NCI-H2081 treated with DMSO at 0.1 percent for 48 hours (cell line): ENCODE data around the gene LRRN2.
"Not testable (repeated sequence)": the region's sequence is repeated elsewhere in the genome, so short reads cannot be mapped to it uniquely, and the experiment has no call there.

ENCODE experiments used
- DNase-seq: peaks from one replicate; lab custom pipeline; 2025; lab: John Stamatoyannopoulos, UW

The LRRN2 gene

GRCh38 chr1:204629459-204629858, 56.1 kb downstream of the LRRN2 start:
- not testable (repeated sequence) for DNase-seq

GRCh38 chr1:204628868-204629267, 56.7 kb downstream of the LRRN2 start:
- DNase-seq = no peak

- no peak for DNase-seq
Observed at GRCh38 chr1:204627436-204627835, 58.1 kb downstream of the LRRN2 start.

GRCh38 chr1:204626381-204626780, 59.2 kb downstream of the LRRN2 start:
- DNase-seq = no peak

DNA sequence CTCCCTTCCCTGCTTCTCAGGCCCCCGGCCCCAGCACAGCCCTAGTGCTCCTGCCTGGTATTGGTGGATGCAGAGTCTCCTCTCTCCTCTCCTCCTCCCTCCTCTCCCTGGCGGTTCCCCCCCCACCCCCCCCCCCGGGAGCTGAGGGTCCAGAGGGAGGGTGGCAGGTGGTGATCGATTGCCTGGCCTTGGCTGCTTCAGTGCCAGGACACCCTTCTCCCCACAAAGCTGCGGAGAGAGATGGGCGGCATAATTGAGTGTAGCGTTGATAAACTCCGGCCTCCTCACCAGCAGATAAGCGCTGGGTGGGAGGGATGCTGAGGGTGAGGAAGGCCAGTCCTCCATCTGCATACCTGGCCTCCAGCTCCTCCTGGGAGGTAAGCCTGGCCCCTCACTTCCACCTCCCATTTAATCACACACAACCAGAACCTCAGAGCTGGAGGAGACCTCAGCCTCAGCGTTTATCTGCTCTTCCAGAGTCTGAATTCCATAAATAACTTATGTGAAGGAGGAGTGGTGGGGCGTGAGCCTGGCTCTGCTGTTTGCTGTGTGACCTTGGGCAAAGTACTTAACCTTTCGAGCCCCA, 60.8 kb downstream of the LRRN2 start:
- no peak for DNase-seq

- no peak for DNase-seq
Observed at GRCh38 chr1:204623894-204624361, 61.6 kb downstream of the LRRN2 start.

DNA sequence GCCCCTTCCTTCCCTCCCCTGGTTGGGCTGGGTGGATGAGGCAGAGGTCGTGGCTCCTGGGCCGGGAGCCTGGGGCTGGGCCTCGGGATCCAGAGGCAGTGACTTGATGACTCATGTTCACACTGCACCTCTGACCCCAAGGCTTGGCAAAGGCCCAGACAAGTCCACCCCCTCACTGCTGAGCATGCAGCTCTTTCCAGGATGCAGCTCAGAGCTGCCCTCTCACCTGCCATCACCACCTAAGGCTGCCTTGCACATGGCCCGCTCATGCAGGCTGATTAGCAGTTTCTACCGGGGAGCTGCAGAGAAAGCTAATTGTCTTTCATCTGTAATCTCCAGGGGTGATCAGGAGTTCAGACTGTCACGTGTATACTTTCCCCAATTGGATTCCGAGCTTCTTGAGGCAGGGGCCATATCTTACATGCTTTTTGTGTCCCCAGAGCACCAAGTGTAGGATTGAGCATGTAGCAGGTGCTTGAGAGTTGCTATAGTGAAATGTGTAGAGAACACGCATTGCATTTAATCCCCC, 62.1 kb downstream of the LRRN2 start:
- no peak for DNase-seq

- no peak for DNase-seq
Observed at GRCh38 chr1:204621996-204622395, 63.5 kb downstream of the LRRN2 start.

- no peak for DNase-seq
Observed at GRCh38 chr1:204621396-204621795, 64.1 kb downstream of the LRRN2 start.

DNA sequence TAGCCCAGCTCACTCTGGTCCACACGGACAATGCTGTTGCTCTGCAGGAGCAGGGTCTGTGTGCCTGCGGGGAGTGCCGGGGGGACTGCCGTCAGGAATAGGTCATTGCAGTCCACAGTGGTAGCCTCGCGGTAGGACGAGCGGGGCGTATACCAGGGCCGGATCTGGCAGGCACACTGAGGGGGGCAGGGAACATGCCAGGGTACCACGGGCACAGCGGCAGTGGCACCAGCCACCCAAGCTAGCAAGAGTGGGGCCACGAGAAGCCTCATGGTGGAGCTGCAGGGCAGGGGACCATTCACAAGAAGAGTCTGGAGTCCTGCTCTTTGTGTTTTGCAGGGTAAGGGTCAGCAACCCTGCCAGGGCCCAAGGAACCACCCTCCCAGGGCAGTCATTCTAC, 65.8 kb downstream of the LRRN2 start:
- DNase-seq = no peak

DNA sequence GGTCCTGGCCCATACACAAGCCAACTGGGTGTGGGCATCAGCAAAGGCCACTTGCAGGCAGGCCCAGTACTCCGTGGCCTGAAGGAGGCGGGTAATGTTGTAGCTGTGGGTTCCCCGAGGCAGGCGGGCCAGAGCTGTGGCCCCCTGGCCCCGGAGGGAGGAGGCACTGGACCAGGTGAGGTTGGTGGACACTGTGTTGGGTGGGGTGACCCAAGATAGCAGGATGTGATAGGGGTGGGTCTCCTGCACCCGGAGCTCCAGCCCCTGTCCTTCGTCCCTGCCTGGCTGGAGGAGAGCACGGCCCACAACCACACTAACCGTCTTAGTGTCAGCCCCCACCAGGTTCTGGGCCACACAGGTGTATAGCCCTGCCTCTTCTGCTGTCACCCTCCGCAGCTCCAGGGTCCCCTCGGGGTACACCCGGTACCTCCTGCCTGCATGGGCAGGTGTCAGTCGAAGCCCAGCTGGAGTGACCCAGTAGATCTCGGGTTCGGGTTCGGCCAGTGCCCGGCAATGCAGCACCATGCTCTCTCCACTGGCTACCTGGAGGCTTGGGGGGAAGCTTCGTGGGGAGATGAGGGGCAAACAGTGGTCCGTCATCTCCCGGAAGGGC, 67.3 kb downstream of the LRRN2 start:
- DNase-seq = no peak

DNA sequence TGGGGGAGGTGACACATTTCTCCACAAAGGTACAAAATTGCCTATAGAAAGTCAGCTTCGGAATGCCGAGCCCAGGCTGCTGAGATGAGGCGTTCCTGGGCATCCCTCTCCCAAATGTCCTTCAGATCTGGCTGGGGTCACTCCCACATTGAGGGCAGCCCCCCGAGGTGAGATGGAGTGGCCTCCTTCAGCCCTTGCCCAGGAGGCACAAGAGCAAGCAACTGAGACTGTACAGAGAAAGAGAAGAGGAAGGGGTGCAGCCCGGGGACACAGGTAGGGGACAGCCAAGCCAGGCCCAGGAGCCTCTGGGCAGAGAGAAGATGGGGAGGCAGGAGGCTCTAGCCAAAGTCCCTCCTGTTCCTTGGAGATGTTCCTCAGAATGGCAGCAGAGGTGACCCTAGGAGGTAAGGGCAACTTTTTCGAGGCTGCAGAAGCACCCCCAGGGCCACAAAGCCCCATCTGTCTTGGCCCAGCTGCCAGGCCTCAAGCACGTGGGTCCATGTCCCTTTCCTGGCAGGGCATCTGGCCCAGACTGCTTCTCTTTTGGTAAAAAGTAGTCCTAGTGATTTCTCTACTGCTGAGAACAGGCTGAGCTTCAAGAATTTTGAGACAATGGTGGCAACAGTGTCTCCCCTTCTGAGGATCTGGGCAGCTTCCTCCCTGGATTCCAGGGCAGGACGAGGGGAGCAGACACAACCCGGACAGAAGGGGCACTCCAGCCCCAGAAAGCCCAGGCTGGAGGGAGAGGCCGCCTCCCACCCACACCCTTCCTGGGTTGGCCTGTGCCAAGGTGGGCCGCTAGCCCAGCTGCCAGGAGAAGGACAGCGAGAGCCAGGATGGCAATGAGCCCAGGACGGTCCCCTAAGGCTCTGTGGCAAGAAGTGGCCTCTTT, 68.0 kb downstream of the LRRN2 start:
- no peak for DNase-seq

GRCh38 chr1:204616641-204617040, 68.9 kb downstream of the LRRN2 start:
- no peak for DNase-seq

GRCh38 chr1:204615881-204616280, 69.7 kb downstream of the LRRN2 start:
- DNase-seq = no peak

GRCh38 chr1:204613636-204614035, 71.9 kb downstream of the LRRN2 start:
- no peak for DNase-seq

DNA sequence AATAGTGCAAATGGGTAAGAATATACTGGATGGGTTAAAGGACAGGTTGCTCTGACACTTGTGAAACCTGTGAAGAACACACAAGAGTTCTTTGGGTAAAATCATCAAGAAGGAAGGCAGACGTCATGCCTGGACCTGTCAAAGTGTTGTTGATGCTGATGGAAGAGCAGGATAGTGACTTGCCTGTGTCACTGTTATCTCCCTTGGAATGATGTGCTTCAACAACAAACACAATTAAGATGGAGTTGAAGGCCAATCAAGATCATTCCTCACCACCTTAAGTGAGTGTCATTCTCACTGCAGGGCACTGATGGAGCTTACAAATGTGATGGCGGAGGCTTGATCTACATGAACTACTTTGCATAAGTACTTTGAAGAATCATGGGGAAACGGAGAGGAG, 73.2 kb downstream of the LRRN2 start:
- no peak for DNase-seq

DNA sequence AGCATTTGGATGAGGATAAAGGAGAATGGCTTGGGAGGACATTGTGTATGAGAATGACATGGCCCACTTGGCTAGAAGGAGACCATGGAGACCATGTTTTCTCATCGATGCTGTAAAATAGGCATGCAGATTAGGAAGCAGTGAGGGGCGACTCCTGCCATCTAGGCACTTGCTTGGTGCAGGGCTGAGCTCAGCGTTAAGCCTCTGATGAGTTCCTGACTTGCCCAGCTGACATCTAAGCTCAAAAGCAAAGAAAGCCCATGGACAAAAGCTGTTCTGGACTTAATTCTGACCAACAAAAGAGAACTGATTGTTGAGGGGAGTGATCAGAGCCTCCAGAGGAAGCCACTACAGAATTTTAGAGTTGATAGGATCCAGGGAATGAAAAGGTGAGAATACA, 74.5 kb downstream of the LRRN2 start:
- DNase-seq = no peak

DNA sequence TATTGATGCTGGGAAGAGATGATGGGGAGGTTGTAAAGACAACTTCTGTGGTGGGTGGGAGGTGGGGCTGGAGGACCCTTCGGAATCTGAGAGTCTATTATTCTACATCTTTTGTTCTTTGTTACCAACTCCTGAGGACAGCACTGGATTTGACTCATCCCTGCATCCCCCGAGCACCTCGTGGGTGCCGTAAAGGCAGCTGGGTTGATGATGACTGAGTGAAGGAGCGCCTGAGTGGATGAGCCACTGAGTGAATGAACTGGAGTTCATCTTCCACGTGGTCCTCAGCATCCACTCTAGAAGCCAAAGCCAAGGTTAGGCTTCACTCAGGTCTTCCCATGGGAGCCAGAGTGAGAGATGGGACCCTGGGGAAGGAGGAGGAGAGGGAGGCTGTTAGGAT, 77.6 kb downstream of the LRRN2 start:
- no peak for DNase-seq

- DNase-seq = no peak
Observed at GRCh38 chr1:204605791-204606190, 79.7 kb downstream of the LRRN2 start.

DNA sequence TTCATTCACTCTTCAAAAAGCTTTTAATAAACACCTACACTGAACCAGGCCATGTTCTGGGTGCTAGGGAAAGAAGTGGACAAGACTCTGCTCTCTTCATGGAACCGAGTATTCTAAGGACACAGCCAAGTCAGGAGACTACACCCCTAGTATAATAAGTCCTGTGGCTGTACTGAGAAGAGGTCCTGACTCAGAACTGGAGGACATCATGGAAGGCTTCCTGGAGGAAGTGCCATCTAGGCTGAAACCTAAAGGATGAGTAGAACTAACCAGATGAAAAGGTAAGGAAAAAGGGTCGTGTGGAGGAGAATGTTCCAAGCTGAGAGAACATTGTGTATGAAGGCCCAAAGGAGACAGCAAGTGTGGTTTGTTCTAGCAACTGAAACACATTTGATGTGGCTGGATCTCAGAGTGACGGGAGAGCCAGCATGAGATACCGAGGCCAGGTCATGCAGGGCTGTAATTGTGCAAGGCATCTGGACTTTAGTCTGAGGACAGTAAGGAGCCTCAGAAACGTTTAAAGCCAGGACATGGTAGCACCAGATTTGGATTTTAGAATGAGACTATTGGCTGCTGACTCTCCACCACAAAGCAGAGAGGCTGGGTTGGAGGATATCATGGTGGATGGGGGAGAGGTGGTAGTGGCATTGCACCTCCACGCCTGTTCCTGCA, 82.5 kb downstream of the LRRN2 start:
- DNase-seq = no peak

- no peak for DNase-seq
Observed at GRCh38 chr1:204602111-204602579, 83.4 kb downstream of the LRRN2 start.

DNA sequence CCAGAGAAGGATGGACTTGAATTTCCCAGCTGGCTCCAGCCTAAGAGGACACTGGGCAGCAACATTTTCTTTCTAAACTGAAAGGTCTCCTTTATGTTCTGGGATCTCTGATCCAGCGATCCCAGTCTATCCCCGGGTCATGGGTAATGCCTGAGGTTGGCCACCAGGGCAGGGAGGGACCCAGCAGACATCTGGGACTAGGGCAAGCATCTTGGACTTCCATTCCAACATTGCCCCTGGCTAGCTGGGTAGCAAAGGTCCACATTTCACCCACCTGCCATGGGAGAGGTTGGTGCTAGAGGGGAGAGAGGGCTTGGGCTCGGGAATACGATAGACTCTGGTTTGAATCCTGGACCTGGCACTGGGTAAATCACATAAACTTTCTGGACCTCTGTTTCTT, 84.6 kb downstream of the LRRN2 start:
- DNase-seq = no peak
